GM21529 (cell line): ENCODE measurements around the gene ZNF763.
"Not testable (repeated sequence)": the region's sequence is repeated elsewhere in the genome, so short reads cannot be mapped to it uniquely, and the experiment has no call there.

Experiments used
- ATAC-seq: cut with Tn5 transposase; IDR thresholded peaks from one replicate; pipeline ENCODE4 v1.9.1; 2021; ENCODE audit not compliant: unreplicated experiment

Gene ZNF763

DNA sequence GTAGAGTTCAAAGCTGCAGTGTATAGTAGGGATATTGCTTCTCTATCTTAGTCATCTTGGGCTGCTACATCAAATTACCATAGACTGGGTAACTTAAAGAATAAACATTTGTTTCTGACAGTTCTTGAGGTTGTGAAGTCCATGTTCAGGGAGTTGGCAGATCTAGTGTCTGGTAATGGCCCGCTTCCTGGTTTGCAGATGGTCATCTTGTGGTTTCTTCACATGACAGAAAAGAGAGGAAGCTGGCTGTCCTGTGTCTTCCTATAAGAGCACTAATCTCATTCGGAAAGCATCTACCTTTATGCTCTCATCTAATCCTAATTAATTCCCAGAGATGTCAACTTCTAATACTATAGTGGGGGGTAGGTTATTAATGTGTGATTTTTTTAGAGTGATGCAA is 6.2 kb downstream of the ZNF763 start:
- ATAC-seq: no peak

DNA sequence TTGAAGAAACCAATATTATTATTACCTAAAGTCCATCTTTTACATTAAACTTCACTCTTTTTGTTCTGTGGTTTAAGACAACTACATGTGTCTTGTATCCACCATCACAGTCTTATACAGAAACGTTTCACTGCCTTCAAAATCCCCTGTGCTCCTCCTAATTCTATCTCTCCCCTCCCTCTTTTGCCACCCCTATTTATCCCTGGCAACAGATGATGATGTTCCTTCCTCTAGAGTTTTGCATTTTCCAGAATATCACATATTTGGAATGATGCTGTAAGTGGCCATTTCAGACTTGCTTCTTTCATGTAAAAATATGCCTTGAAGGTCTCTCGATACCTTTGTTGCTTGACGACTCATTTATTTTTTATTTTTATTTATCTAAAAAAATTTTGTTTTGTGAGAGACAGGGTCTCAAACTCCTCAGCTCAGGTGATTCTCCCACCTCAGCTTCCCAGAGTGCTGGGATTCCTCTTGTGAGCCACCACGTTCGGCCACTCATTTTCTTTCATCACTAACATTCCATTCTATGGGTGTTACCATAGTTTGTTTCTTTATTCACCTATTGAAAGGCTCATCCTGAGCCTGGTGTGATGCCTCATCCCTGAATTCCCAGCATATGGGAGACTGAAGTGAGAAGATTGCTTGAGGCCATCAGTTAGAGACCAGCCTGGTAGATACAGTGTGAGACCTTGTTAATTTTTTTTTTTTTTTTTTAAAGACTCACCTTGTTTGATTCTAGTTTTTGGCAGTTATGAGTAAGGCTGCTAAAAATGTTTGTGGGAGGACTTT is 8.4 kb downstream of the ZNF763 start:
- ATAC-seq: no peak

DNA sequence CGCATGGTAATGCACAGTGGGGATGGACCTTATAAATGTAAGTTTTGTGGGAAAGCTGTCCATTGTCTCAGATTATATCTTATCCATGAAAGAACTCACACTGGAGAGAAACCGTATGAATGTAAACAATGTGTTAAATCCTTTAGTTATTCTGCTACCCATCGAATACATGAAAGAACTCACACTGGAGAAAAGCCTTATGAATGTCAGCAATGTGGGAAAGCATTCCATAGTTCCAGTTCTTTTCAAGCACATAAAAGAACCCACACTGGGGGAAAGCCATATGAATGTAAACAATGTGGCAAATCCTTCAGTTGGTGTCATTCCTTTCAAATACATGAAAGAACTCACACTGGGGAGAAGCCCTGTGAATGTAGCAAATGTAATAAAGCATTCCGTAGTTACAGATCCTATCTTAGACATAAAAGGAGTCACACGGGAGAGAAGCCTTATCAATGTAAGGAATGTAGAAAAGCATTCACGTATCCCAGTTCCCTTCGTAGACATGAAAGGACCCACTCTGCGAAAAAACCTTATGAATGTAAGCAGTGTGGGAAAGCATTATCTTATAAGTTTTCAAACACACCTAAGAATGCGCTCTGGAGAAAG is 13.8 kb downstream of the ZNF763 start:
- no peak for ATAC-seq

DNA sequence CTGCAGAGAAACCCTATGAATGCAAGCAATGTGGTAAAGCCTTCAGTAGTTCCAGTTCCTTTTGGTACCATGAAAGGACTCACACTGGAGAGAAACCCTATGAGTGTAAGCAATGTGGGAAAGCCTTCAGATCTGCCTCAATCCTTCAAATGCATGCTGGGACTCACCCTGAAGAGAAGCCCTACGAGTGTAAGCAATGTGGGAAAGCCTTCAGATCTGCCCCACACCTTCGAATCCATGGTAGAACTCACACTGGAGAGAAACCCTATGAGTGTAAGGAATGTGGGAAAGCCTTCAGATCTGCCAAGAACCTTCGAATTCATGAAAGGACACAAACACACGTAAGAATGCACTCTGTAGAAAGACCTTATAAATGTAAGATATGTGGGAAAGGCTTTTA is 14.7 kb downstream of the ZNF763 start:
- ATAC-seq: no peak

DNA sequence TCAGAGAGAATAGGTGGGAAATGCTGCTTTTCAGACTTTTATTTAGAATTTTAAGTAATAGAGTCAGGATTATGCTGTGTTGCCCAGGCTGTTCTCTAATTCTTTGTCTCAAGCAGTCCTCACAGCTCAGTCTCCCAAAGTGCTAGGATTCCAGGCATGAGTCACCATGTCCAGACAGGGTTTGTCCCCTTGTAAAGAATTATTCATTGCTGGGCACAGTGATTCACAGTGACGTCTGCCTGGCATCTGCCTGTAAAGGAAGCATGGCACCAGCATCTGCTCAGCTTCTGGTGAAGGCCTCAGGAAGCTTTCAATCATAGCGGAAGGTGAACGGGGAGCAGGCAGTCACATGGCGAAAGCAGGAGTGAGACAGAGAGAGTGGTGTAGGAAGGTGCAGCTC is 17.7 kb downstream of the ZNF763 start:
- ATAC-seq: no peak

DNA sequence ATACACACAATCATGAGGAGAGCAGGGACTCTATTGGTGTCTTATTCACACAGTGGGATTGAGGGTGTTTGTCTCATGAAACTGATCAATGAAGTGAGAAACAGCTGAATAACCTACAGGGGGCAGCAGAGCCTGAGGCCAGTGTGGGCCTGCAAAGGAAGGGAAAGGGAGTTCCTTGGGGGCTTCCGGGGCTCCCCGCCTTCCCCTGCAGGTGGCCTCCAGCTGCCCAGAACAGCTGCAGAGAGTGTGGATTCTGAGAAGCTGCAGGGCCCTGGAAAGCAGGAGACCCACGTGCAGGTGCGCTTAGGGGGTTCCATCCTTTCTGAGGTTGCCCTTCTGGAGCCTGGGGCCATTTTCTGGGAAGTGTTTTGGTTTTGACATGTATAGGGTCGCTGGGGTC is 20.1 kb downstream of the ZNF763 start:
- no peak for ATAC-seq

DNA sequence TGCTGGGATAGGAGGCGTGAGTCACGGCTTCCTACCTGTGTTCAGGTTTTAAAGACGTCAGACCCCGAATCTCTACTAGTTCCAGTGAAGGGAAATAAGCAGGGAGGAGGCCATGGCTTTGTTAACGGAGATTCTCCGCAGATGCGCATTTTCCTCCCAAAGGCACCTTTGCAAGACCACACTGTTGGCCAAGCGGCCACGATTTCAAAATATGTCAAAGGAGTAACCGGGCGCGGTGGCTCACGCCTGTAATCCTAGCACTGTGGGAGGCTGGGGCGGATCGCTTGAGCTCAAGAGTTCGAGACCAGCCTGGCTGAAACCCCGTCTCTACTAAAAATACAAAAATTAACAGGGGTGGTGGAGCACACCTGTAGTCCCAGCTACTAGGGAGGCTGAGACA is 21.9 kb downstream of the ZNF763 start:
- ATAC-seq: no peak

DNA sequence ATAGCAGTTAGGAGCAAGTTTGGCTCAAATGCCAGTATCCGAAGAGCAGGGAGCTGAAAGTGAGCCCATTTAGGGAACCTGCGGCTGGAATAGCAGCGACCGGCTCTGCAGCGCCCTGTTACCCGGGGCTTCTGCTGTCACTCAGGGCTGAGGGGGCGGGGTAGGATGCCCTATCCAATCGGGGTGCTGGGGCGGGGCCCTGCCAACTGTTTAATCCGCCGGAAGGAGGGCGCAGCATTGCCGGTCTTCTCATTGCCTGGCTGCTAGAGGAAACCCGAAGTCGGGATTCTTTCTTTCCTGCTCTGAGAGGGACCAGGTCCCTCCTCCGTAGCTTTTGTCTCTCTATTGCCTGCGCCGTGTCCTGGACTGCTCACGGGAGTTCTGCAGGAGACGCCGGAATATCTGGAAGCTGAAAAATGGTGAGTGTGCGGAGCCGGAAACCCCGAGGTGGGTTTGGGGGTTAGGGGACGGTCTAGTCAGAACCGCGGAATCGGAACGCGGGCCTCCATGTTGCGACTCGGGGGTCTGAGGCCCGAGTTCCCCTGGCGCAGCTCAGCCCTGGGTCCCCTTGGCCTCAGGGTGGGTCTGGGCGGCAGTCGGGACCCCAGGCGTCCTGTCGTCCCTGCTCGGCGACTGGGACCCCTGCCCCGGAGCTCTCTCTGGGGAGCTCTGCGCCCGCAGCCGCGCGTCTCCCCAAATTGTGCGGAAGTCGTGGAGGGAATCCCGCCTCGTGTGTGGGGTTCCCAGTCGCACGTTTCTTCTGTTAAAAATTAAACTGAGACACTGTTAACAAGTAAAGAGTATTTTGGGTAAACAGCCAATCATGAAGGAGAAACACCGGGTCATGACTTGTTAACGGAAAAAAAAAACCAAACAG is 22.8 kb downstream of the ZNF763 start:
- peak; percentile 87 for ATAC-seq

DNA sequence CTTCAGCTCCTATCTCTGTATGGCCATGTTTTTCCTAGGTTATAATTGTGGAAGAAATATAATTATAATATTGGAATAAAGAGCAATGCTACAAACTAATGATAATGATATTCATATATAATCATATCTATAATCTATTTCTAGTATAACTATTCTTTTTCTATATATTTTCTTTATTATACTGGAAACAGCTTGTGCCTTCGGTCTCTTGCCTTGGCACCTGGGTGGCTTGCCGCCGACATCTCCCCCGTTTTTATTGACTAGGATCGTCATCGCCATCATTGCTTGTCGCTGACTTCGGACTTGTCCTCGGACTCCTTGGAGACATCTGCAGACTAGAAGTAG is 24.2 kb downstream of the ZNF763 start:
- no peak for ATAC-seq

DNA sequence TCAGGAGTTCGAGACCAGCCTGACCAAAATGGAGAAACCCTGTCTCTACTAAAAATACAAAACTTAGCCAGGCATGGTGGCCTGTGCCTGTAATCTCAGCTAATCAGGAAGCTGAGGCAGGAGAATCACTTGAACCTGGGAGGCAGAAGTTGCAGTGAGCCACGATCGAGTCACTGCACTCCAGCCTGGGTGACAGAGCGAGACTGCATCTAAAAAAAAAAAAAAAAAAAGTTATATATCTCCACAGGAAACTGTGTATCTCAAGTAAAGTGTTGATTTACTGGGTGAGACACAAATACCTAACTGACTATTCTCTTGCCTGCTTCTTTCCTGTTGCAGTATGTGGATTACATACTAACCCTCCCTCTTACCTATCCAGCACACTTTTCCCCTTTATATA is 27.1 kb downstream of the ZNF763 start:
- not testable (repeated sequence) for ATAC-seq

DNA sequence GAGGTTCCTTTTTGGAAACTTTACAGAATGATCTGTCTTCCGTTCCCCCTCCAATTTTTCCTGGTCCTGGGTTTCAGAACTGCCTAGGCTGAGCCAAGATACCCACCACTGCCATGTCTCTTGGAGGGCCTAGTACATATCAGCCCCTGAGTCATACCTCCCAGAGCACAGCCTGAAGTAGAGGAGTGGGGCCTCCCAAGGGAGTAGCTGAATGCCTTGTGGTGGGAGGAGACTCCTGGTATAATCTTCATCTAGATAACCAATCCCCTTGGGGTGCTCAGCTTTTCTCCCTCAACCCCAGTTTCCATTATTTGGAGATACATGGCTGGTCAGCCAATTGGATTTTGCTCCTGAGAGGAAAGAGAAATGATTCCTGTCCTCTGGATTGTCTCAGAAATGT is 30.3 kb downstream of the ZNF763 start:
- ATAC-seq: no peak

DNA sequence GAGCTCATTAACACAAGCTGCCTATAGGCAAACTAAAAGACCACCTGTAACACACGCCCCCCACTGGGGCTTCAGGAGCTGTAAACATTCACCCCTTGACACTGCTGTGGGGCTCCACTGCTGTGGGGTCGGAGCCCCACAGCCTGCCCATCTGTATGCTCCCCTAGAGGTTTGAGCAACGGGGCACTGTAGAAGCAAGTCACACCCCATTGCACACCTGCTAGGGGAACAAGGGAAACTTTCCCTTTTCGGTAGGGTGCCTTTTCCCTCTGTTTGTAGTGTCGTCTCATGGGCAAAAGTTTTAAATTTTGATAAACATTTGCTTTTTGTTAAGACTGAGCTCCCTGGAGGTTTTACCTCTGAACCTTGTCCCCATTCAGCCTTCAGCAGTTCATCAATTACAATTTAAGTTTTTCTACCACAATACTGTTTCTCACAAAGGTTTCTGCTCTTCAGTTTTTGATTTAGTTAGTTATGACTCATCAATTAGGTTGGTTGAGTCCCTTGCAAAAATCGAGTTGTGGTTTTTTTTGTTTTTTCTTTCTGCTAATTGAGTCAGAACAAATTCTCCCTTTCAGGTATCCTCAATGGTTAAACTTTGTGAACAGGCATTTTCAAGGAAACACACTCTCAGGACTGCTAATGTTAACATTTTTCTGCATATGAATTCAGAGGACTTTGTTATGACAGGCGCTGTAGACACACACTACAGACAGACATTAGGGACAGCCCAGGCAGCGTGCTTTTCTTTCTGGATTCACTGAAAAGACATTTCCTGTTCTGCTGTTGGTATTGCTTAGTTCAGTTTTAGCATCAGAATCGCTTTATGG is 35.5 kb downstream of the ZNF763 start:
- no peak for ATAC-seq

DNA sequence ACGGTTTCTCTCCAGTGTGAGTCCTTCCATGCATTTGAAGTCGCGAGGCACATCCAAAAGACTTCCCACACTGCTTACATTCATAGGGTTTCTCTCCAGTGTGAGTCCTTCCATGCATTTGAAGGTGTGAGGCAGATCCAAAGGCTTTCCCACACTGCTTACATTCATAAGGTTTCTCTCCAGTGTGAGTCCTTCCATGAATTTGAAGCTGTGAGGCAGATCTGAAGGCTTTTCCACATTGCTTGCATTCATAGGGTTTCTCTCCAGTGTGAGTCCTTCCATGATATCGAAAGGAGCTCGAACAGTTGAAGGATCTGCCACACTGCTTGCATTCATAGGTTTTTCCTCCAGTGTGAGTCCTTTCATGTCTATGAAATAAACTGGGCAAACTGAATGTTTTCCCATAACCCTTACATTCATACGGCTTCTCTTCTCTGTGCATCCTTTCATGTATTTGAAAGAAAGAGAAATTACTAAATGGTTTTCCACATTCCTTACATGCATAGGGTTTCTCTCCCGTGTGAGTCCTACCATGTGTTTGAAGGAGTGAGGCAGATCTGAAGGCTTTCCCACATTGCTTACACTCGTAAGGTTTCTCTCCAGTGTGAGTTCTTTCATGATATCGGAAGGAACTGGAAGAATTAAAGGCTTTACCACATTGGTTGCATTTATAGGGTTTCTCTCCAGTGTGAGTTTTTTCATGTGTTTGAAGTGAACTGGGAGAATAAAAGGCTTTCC is 50.3 kb downstream of the ZNF763 start:
- ATAC-seq: no peak

DNA sequence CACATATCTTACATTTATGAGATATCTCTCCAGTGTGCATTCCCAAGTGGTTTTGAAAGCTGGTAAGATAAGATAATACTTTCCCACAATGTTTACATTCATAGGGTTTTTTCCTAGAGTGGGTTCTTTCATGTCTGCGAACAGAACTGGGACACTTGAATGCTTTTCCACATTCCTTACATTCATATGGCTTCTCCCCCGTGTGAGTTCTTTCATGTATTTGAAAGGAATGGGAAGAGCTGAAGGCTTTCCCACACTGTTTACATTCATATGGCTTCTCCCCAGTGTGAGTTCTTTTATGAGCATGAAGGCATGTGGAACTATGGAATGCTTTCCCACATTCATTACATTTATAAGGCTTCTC is 50.9 kb downstream of the ZNF763 start:
- no peak for ATAC-seq
